ENCODE data around the gene ZNF821.
A peak's percentile ranks its signal among the peaks of the same experiment; 100 is the strongest.

Gene ZNF821

GRCh38 chr16:71889147-71889546 is 5.2 kb upstream of the ZNF821 start:
- peaks cover 0 to 4% of the 10 kb centered on the region in 2 donors for H3K4me1 ChIP-seq (ENCODE audit: control insufficient read depth in 1 of 2, insufficient read depth in 2 of 2, low read length in 2 of 2)
- no peaks in the 10 kb centered on the region for H3K27me3 ChIP-seq (ENCODE audit: control insufficient read depth in 1 of 2, insufficient read depth in 2 of 2, low read length in 2 of 2)
- H3K27ac ChIP-seq (ENCODE audit: low read depth, low read length): no peak overlapping the region
- H3K36me3 ChIP-seq (ENCODE audit: control insufficient read depth in 1 of 2, insufficient read depth in 2 of 2, low read length in 2 of 2): no peaks in the 10 kb centered on the region
- H3K9me3 ChIP-seq (ENCODE audit: control insufficient read depth in 1 of 2, low read length in 2 of 2): no peaks in the 10 kb centered on the region
- H3K4me3 ChIP-seq (ENCODE audit: low read depth in 1 of 2, low read length in 2 of 2): no peak overlapping the region
- H3K9ac ChIP-seq (ENCODE audit: low read depth in 1 of 2, low read length in 2 of 2): no peak overlapping the region

- Histone ChIP-seq H3K36me3 (ENCODE audit: control insufficient read depth in 1 of 2, insufficient read depth in 2 of 2, low read length in 2 of 2) (peaks cover 0 to 3% of the 10 kb centered on the region in 2 donors), H3K4me3 (ENCODE audit: low read depth in 1 of 2, low read length in 2 of 2) (peak overlapping the region; percentile 7 to 91), H3K9ac (ENCODE audit: low read depth in 1 of 2, low read length in 2 of 2) (no peak overlapping the region), H3K27ac (ENCODE audit: low read depth, low read length) (no peak overlapping the region), H3K4me1 (ENCODE audit: control insufficient read depth in 1 of 2, insufficient read depth in 2 of 2, low read length in 2 of 2) (peaks cover 8 to 14% of the 10 kb centered on the region in 2 donors), H3K9me3 (ENCODE audit: control insufficient read depth in 1 of 2, low read length in 2 of 2) (no peaks in the 10 kb centered on the region), H3K27me3 (ENCODE audit: control insufficient read depth in 1 of 2, insufficient read depth in 2 of 2, low read length in 2 of 2) (no peaks in the 10 kb centered on the region)
These were observed 1.3 kb upstream of the ZNF821 start for GRCh38 chr16:71885261-71885650.

DNA sequence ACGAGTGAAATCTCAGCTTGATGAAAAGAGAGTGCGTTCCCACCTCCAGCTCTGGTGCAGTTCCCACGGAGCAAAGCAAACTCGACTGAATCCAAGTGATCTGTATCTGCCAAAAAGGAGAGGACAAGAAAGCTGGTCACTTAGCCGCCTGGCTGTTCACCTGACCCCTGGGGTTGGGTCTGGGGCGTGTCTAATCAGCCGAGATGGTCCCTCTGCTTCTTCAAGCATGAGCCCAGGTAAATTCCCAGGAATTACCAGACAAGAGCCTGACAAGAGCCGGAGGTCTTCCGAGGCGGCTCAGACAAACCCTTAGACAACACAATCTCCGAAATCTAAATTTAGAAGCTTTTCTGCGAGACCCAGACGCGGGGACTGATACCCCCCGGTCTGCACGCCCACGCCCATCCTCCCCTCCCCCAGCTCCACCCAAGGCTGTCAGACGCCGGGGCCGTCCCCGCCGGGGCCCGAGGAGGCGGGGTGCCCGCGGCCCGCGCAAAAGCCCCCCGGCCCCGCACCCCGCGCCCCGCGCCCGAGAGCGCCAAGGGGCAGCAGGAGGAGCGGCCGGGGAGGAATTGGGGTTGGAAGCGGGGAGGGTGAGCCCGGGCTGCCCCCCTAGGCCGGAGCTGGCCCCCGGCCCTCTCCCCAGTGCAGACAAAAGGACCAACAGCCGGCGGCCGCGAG is 674 bp downstream of the ZNF821 start:
- Histone ChIP-seq H3K9ac (ENCODE audit: low read depth in 1 of 2, low read length in 2 of 2) (peak overlapping the region; percentile 83 to 90), H3K27me3 (ENCODE audit: control insufficient read depth in 1 of 2, insufficient read depth in 2 of 2, low read length in 2 of 2) (no peaks in the 10 kb centered on the region), H3K4me3 (ENCODE audit: low read depth in 1 of 2, low read length in 2 of 2) (peak overlapping the region; percentile 67 to 91), H3K27ac (ENCODE audit: low read depth, low read length) (peak overlapping the region; percentile 62), H3K36me3 (ENCODE audit: control insufficient read depth in 1 of 2, insufficient read depth in 2 of 2, low read length in 2 of 2) (peaks cover 0 to 10% of the 10 kb centered on the region in 2 donors), H3K9me3 (ENCODE audit: control insufficient read depth in 1 of 2, low read length in 2 of 2) (no peaks in the 10 kb centered on the region), H3K4me1 (ENCODE audit: control insufficient read depth in 1 of 2, insufficient read depth in 2 of 2, low read length in 2 of 2) (peaks cover 8 to 14% of the 10 kb centered on the region in 2 donors)

DNA sequence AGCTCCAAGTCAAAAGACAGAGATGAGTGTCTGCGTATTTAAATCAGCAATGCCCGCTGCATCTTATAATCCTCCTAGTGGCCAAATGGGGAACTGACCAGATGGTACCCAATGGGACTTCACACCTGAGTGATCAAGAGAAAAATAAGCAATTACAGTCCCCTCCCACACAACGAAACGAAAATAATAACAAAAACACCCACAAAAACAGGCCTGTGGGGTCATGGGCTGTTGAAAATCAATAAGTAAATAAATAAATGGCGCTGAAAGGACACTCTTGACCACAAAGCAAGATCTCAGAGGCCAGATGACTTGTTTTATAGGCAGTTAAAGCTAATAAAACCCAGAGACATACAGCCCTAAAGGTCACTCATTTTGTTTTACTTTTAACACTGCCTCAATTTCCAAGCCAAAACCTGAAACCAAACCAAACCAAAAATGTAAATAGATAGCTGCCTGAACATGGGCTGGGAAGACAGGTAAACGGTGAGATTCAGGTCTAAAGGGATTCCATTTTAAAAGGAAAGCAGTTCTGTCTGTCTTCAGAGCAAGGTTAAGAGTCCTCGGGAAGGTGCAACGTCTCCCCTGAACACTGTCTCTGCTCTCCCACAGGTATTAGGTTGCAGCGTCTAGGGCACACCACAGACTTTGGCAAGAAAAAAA is 1.3 kb downstream of the ZNF821 start:
- H3K36me3 ChIP-seq (ENCODE audit: control insufficient read depth in 1 of 2, insufficient read depth in 2 of 2, low read length in 2 of 2): peaks cover 0 to 10% of the 10 kb centered on the region in 2 donors
- no peaks in the 10 kb centered on the region for H3K9me3 ChIP-seq (ENCODE audit: control insufficient read depth in 1 of 2, low read length in 2 of 2)
- H3K27ac ChIP-seq (ENCODE audit: low read depth, low read length): peak overlapping the region; percentile 11
- H3K9ac ChIP-seq (ENCODE audit: low read depth in 1 of 2, low read length in 2 of 2): peak overlapping the region; percentile 60 to 83
- H3K27me3 ChIP-seq (ENCODE audit: control insufficient read depth in 1 of 2, insufficient read depth in 2 of 2, low read length in 2 of 2): no peaks in the 10 kb centered on the region
- peak overlapping the region; percentile 67 to 91 for H3K4me3 ChIP-seq (ENCODE audit: low read depth in 1 of 2, low read length in 2 of 2)
- peaks cover 8 to 14% of the 10 kb centered on the region in 2 donors for H3K4me1 ChIP-seq (ENCODE audit: control insufficient read depth in 1 of 2, insufficient read depth in 2 of 2, low read length in 2 of 2)

GRCh38 chr16:71880176-71880575 is 3.8 kb downstream of the ZNF821 start:
- H3K9me3 ChIP-seq (ENCODE audit: control insufficient read depth in 1 of 2, low read length in 2 of 2): no peaks in the 10 kb centered on the region
- no peaks in the 10 kb centered on the region for H3K27me3 ChIP-seq (ENCODE audit: control insufficient read depth in 1 of 2, insufficient read depth in 2 of 2, low read length in 2 of 2)
- peaks cover 2 to 13% of the 10 kb centered on the region in 2 donors for H3K36me3 ChIP-seq (ENCODE audit: control insufficient read depth in 1 of 2, insufficient read depth in 2 of 2, low read length in 2 of 2)
- H3K27ac ChIP-seq (ENCODE audit: low read depth, low read length): no peak overlapping the region
- peaks cover 8 to 11% of the 10 kb centered on the region in 2 donors for H3K4me1 ChIP-seq (ENCODE audit: control insufficient read depth in 1 of 2, insufficient read depth in 2 of 2, low read length in 2 of 2)
- H3K9ac ChIP-seq (ENCODE audit: low read depth in 1 of 2, low read length in 2 of 2): no peak overlapping the region
- no peak overlapping the region for H3K4me3 ChIP-seq (ENCODE audit: low read depth in 1 of 2, low read length in 2 of 2)

DNA sequence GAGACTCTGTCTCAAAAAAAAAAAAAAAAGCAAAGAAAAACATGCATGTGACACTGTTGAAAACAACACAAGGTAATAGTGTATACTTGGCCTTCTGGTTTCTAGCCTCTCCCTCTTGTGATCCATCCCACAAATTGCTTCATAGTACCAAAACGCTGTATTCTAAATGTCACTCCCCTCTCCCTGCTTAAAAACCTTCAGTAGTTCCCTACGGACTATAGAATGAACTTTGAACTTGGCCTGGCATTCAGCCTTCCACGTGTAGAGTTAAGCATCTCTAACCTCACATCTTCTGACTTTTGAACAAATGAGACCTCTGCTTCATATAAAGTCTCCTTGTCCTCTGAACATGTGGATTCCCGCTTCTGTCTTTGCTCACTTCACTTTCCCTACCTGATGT is 5.1 kb downstream of the ZNF821 start:
- no peaks in the 10 kb centered on the region for H3K9me3 ChIP-seq (ENCODE audit: control insufficient read depth in 1 of 2, low read length in 2 of 2)
- H3K4me1 ChIP-seq (ENCODE audit: control insufficient read depth in 1 of 2, insufficient read depth in 2 of 2, low read length in 2 of 2): peaks cover 8 to 10% of the 10 kb centered on the region in 2 donors
- no peak overlapping the region for H3K27ac ChIP-seq (ENCODE audit: low read depth, low read length)
- H3K4me3 ChIP-seq (ENCODE audit: low read depth in 1 of 2, low read length in 2 of 2): no peak overlapping the region
- H3K27me3 ChIP-seq (ENCODE audit: control insufficient read depth in 1 of 2, insufficient read depth in 2 of 2, low read length in 2 of 2): no peaks in the 10 kb centered on the region
- H3K9ac ChIP-seq (ENCODE audit: low read depth in 1 of 2, low read length in 2 of 2): no peak overlapping the region
- peaks cover 6 to 17% of the 10 kb centered on the region in 2 donors for H3K36me3 ChIP-seq (ENCODE audit: control insufficient read depth in 1 of 2, insufficient read depth in 2 of 2, low read length in 2 of 2)

DNA sequence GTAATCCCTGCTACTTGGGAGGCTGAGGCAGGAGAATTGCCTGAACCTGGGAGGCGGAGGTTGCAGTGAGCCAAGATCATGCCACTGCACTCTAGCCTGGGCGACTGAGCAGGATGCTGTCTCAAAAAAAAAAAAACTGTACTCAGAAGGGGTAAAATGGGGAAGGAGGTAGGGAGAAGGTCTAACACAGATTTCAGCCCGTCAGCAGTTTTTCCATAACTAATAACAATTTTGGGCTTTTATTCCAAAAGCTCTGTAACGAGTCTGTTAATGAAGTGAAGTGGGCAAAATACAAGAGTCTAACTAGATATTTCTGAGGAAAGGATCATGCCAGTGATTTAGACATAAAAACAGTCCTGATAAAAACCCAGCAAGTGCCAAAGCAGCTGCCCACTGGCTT is 10.8 kb downstream of the ZNF821 start:
- Histone ChIP-seq H3K4me3 (ENCODE audit: low read depth in 1 of 2, low read length in 2 of 2) (no peak overlapping the region), H3K27me3 (ENCODE audit: control insufficient read depth in 1 of 2, insufficient read depth in 2 of 2, low read length in 2 of 2) (no peaks in the 10 kb centered on the region), H3K4me1 (ENCODE audit: control insufficient read depth in 1 of 2, insufficient read depth in 2 of 2, low read length in 2 of 2) (no peaks in the 10 kb centered on the region), H3K27ac (ENCODE audit: low read depth, low read length) (no peak overlapping the region), H3K9ac (ENCODE audit: low read depth in 1 of 2, low read length in 2 of 2) (no peak overlapping the region), H3K9me3 (ENCODE audit: control insufficient read depth in 1 of 2, low read length in 2 of 2) (no peaks in the 10 kb centered on the region), H3K36me3 (ENCODE audit: control insufficient read depth in 1 of 2, insufficient read depth in 2 of 2, low read length in 2 of 2) (peaks cover 6 to 11% of the 10 kb centered on the region in 2 donors)

GRCh38 chr16:71870818-71871217 is 13.2 kb downstream of the ZNF821 start:
- Histone ChIP-seq H3K27me3 (ENCODE audit: control insufficient read depth in 1 of 2, insufficient read depth in 2 of 2, low read length in 2 of 2) (no peaks in the 10 kb centered on the region), H3K27ac (ENCODE audit: low read depth, low read length) (no peak overlapping the region), H3K4me3 (ENCODE audit: low read depth in 1 of 2, low read length in 2 of 2) (no peak overlapping the region), H3K36me3 (ENCODE audit: control insufficient read depth in 1 of 2, insufficient read depth in 2 of 2, low read length in 2 of 2) (peaks cover 3 to 16% of the 10 kb centered on the region in 2 donors), H3K9me3 (ENCODE audit: control insufficient read depth in 1 of 2, low read length in 2 of 2) (no peaks in the 10 kb centered on the region), H3K9ac (ENCODE audit: low read depth in 1 of 2, low read length in 2 of 2) (no peak overlapping the region), H3K4me1 (ENCODE audit: control insufficient read depth in 1 of 2, insufficient read depth in 2 of 2, low read length in 2 of 2) (no peaks in the 10 kb centered on the region)

GRCh38 chr16:71869089-71869488 is 14.9 kb downstream of the ZNF821 start:
- Histone ChIP-seq H3K4me1 (ENCODE audit: control insufficient read depth in 1 of 2, insufficient read depth in 2 of 2, low read length in 2 of 2) (no peaks in the 10 kb centered on the region), H3K9ac (ENCODE audit: low read depth in 1 of 2, low read length in 2 of 2) (no peak overlapping the region), H3K4me3 (ENCODE audit: low read depth in 1 of 2, low read length in 2 of 2) (no peak overlapping the region), H3K9me3 (ENCODE audit: control insufficient read depth in 1 of 2, low read length in 2 of 2) (no peaks in the 10 kb centered on the region), H3K27me3 (ENCODE audit: control insufficient read depth in 1 of 2, insufficient read depth in 2 of 2, low read length in 2 of 2) (no peaks in the 10 kb centered on the region), H3K36me3 (ENCODE audit: control insufficient read depth in 1 of 2, insufficient read depth in 2 of 2, low read length in 2 of 2) (peaks cover 5 to 23% of the 10 kb centered on the region in 2 donors), H3K27ac (ENCODE audit: low read depth, low read length) (no peak overlapping the region)

DNA sequence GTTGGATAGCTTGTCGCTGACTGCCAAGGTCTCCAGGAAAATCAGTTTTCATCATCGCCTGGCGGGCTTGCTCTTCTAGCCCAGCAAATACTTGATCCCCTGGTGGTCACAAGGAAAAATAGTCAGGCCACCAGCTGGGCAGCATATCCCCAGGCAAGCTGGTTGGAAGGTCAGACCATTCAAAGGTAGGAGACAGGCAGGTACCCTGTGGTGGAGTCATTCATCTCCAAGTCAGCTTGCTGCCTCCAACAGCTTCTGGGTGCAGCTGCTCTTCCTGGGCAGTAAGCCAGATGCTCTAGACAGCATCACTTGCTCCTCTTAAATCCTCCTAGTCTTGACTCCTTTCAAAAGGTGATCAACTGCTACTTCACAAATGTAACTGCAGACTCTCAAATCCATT is 16.0 kb downstream of the ZNF821 start:
- no peak overlapping the region for H3K9ac ChIP-seq (ENCODE audit: low read depth in 1 of 2, low read length in 2 of 2)
- no peaks in the 10 kb centered on the region for H3K4me1 ChIP-seq (ENCODE audit: control insufficient read depth in 1 of 2, insufficient read depth in 2 of 2, low read length in 2 of 2)
- no peaks in the 10 kb centered on the region for H3K27me3 ChIP-seq (ENCODE audit: control insufficient read depth in 1 of 2, insufficient read depth in 2 of 2, low read length in 2 of 2)
- H3K4me3 ChIP-seq (ENCODE audit: low read depth in 1 of 2, low read length in 2 of 2): no peak overlapping the region
- H3K9me3 ChIP-seq (ENCODE audit: control insufficient read depth in 1 of 2, low read length in 2 of 2): no peaks in the 10 kb centered on the region
- peaks cover 7 to 31% of the 10 kb centered on the region in 2 donors for H3K36me3 ChIP-seq (ENCODE audit: control insufficient read depth in 1 of 2, insufficient read depth in 2 of 2, low read length in 2 of 2)
- no peak overlapping the region for H3K27ac ChIP-seq (ENCODE audit: low read depth, low read length)
